ENCODE data around the gene AFAP1L2.

The AFAP1L2 gene

DNA sequence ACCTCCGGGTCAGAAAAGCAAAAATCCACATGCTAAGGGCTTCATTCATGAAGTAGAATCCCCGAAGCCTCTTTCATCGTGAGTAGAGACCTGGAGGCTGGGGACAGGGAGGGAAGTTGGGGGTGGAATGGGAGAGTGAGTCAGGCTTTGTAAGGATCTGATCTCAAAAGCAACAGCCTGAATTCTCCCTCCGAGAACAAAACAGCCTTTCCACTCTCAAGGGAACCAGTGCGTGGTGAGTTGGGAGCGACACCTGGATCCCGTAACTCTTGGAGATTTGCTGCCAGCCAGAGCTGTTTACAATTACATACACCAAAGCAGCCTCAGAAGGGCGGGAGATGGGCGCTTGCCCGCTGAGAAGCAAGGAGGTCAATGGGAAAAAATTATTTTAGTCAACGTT lies 10.8 kb downstream of the AFAP1L2 start:
- DNase-seq (ENCODE audit: extremely low spot score): no peak
- CTCF ChIA-PET: interaction anchor here (3.7 kb wide), 1 partner anchor 89 kb away, joined by 12 read pairs; no protein-coding TSS in a partner anchor
- POLR2A ChIA-PET: no interaction called here
- TF ChIP-seq, protein P1, sequence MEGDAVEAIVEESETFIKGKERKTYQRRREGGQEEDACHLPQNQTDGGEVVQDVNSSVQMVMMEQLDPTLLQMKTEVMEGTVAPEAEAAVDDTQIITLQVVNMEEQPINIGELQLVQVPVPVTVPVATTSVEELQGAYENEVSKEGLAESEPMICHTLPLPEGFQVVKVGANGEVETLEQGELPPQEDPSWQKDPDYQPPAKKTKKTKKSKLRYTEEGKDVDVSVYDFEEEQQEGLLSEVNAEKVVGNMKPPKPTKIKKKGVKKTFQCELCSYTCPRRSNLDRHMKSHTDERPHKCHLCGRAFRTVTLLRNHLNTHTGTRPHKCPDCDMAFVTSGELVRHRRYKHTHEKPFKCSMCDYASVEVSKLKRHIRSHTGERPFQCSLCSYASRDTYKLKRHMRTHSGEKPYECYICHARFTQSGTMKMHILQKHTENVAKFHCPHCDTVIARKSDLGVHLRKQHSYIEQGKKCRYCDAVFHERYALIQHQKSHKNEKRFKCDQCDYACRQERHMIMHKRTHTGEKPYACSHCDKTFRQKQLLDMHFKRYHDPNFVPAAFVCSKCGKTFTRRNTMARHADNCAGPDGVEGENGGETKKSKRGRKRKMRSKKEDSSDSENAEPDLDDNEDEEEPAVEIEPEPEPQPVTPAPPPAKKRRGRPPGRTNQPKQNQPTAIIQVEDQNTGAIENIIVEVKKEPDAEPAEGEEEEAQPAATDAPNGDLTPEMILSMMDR (IDR thresholded peaks at IDR 0.05; ENCODE audit: control extremely low read depth, extremely low read depth, low read depth, missing control alignments): no peak

DNA sequence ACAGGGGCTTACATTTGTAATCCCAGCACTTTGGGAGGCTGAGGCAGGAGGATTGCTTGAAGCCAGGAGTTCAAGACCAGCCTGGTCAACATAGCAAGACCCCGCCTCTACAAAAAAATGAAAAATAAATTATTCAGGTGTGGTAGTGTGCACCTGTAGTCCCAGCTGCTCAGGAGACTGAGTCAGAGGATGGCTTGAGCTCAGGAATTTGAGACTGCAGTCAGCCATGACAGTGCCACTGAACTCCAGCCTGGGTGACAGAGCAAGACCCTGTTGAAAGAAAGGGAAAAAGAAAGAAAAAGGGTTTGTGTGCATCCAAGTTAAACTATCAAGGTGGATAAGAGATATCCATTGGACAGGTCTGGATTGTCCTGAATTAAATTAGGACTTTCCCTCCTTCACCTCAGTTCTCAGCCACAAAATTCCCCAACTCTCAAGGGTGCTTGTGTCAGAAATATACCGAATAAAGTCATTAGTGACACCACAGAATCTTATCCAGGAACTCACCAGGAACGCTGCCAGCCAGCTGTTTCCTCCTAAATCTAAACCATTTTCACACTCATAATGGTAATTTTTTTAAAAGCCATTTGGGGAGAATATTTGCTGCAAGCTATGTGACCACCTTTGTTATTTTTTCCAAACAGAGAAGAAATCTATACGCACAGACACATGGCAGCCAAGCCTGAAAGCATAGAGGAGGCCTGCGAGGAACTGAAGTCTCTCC lies 12.0 kb downstream of the AFAP1L2 start:
- TF ChIP-seq, protein P1 (IDR thresholded peaks at IDR 0.05; ENCODE audit: control extremely low read depth, extremely low read depth, low read depth, missing control alignments): no peak
- ChIA-PET POLR2A (no interaction called here), CTCF (interaction anchor here (1.2 to 3.7 kb wide), 5 partner anchors 14 to 88 kb away, joined by 3 to 12 read pairs (median 3); no protein-coding TSS in a partner anchor)
- DNase-seq (ENCODE audit: extremely low spot score): no peak

DNA sequence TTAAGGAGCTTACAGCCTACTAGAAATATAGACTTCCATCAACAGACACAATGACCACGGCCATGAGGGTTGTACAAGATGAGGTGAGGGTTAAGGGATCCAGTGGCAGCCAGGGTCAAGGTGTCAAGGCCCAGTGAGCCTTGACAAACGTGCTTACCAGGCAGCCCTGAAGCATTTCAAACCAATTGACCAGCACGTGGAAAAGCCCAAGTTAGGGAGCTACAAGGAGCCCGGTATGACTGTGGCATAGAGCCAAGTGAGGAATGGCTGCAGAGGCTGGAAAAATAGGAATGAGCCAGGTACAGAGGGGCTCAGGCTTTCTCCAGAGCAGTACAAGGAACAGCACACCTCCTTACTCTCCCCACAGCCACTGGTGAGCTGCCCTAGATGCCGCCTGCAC lies 12.7 kb downstream of the AFAP1L2 start:
- DNase-seq (ENCODE audit: extremely low spot score): no peak
- CTCF ChIA-PET: interaction anchor here (1.2 to 3.7 kb wide), 5 partner anchors 13 to 87 kb away, joined by 3 to 12 read pairs (median 3); no protein-coding TSS in a partner anchor
- POLR2A ChIA-PET: no interaction called here
- TF ChIP-seq, protein P1 (IDR thresholded peaks at IDR 0.05; ENCODE audit: control extremely low read depth, extremely low read depth, low read depth, missing control alignments): no peak

DNA sequence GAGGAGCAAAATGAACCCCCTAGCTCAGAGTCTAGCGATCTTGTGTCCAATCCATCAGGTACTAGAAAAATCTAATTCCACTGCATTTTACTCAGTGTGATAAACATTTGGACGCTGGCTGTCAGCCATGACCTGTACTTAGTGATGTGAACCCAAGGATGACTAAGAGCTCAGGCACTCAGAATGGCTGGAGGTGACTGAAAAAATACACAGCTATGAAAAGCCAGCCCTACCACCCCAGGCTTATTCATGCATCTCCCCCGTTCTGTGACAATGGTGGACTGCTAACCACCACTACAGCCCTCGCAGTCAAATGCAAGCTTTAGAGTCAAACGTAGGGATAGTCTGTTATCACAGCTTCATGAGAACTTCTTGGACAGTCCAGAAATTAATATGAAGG lies 14.9 kb downstream of the AFAP1L2 start:
- POLR2A ChIA-PET: no interaction called here
- CTCF ChIA-PET: interaction anchor here (1.0 to 4.0 kb wide), 8 partner anchors 8 to 85 kb away, joined by 3 to 19 read pairs (median 5); no protein-coding TSS in a partner anchor
- TF ChIP-seq, protein P1 (IDR thresholded peaks at IDR 0.05; ENCODE audit: control extremely low read depth, extremely low read depth, low read depth, missing control alignments): no peak
- DNase-seq (ENCODE audit: extremely low spot score): no peak

DNA sequence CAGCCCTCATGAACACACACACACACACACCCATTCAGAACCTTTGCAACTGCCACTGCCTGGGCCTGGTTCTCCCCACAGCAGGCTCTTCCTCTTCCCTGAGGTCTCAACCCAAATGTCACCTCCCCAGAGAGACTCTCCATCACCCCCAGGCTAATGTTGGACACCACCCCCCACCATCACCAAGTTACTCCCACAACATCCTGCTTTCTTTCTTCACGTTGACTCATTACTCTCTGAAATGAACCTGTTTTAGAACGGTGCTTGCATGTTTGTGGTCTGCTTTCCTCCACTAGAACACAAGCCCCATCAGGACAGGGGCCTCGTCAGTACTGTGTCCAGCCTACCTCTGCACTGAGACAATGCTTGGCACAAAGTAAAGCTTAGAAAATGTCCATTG lies 16.0 kb downstream of the AFAP1L2 start:
- DNase-seq (ENCODE audit: extremely low spot score): peak; percentile 63
- TF ChIP-seq, protein P1 (IDR thresholded peaks at IDR 0.05; ENCODE audit: control extremely low read depth, extremely low read depth, low read depth, missing control alignments): no peak
- POLR2A ChIA-PET: no interaction called here
- CTCF ChIA-PET: interaction anchor here (1.0 to 4.3 kb wide), 9 partner anchors 9 to 84 kb away, joined by 3 to 23 read pairs (median 7); no protein-coding TSS in a partner anchor

DNA sequence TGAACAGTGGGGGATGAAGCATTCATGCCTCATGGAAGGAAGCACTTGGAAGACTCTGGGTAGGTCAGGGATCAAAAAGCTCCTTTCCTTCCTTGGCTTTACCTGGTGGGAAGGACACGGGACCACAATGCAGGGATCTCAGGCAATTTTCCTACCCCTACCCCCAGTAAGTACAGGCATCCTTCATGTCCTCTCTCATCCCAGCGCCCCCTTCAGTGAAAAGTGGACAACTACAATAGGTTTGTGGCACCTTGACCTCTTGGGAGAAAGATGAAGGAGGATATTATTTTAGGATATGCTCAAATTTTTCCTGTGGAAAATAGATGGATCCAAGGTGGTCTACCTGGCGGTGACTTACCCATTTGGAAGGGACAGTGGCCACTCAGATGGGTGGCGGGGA lies 16.5 kb downstream of the AFAP1L2 start:
- ChIA-PET CTCF (interaction anchor here (0.8 to 4.3 kb wide), 10 partner anchors 9 to 51 kb away, joined by 3 to 23 read pairs (median 4); no protein-coding TSS in a partner anchor), POLR2A (interaction anchor here (0.8 kb wide), 1 partner anchor 16 kb away, joined by 3 read pairs; no protein-coding TSS in a partner anchor)
- DNase-seq (ENCODE audit: extremely low spot score): no peak
- TF ChIP-seq, protein P1 (IDR thresholded peaks at IDR 0.05; ENCODE audit: control extremely low read depth, extremely low read depth, low read depth, missing control alignments): no peak

All from GM10248 (cell line).